DND-41 (cell line): ENCODE results near the gene BCAS3.

Experiments
- CTCF ChIP-seq: IDR thresholded peaks from 2 replicates; pipeline ENCODE4 v1.5.1; 2012; ENCODE audit warnings: borderline replicate concordance, low read length, moderate library complexity, mild to moderate bottlenecking; ENCODE audit not compliant: poor library complexity, severe bottlenecking; ENCODE audit errors: extremely low read depth
- EZH2 ChIP-seq: IDR thresholded peaks from 3 replicates; pipeline ENCODE4 v1.6.1; 2012; ENCODE audit warnings: borderline replicate concordance, low read depth, mild to moderate bottlenecking, moderate library complexity, low read length, inconsistent platforms; ENCODE audit not compliant: severe bottlenecking

DNA sequence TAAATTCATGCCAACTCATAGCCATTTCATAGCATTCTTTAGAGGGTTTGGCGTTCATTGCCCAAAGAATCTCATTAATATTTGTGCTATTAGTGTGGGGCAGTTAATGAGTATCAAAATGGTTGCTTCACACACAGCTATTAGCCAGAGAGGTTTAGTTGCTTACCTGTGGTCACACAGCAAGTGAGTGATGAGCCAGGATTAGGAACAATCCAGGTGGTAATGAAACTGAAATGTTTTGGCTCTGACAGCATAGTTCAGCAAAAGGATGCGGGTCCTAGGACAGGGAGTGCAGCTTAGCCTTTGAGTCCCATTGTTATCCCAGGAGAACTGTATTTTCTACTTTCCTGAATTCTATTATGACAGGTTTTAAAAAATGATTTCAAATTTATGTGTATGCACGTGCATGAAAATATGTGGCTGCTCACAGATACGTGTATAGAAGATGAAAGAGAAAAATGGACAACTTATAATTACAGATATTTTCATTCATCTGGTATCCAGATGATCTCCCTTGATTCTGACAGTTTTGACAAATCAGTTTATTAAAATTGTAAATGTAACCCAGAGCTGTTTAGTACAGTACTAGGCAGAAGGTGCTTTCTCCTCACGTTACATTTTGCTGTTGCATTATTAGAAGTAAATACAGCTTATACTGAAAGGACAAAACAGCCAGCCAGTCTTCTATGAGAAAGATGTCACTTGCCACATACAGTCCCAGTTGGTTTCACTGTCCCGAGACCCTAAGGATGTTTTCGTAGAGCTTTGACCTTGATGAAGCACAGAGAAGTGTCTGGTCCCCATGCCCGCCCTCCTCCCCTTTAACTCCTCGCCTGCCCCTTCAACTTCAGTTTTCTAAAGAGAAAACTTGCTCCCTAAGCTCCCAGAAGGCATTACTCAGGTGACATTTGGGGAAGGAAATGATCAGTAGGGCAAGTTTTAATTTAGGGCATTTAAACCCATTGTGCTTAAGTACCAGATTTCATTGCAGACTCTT is 622.2 kb downstream of the BCAS3 start:
- TF ChIP-seq CTCF (no peak), EZH2 (no peak)
